GM10266 (cell line): ENCODE data around the gene CLCA2.

ENCODE experiments used
- DNase-seq: peaks from one replicate; pipeline ENCODE4 v3.0.0; 2012; ENCODE audit errors: extremely low spot score
- CTCF ChIP-seq: IDR thresholded peaks from 2 replicates; pipeline ENCODE4 v1.5.1; 2012; ENCODE audit warnings: mild to moderate bottlenecking, low read depth; ENCODE audit not compliant: control insufficient read depth, insufficient read depth; ENCODE audit errors: missing control alignments

CLCA2 gene

GRCh38 chr1:86409416-86410021 lies 14.5 kb upstream of the CLCA2 start:
- no peak for TF ChIP-seq CTCF
- no peak for DNase-seq

- TF ChIP-seq CTCF, result no peak
- no peak for DNase-seq
Observed at GRCh38 chr1:86410879-86411278, 13.1 kb upstream of the CLCA2 start.

GRCh38 chr1:86416343-86416742 lies 7.6 kb upstream of the CLCA2 start:
- no peak for TF ChIP-seq CTCF
- DNase-seq, result no peak

- peak; percentile 55 for DNase-seq
Observed at GRCh38 chr1:86419277-86419903, 4.6 kb upstream of the CLCA2 start.

GRCh38 chr1:86421601-86422280 lies 2.2 kb upstream of the CLCA2 start:
- no peak for DNase-seq
- no peak for TF ChIP-seq CTCF

More at GRCh38 chr1:86419277-86419903, 4.6 kb upstream of the CLCA2 start:
- peak; percentile 72 for TF ChIP-seq CTCF

GRCh38 chr1:86423473-86423872 lies 498 bp upstream of the CLCA2 start:
- no peak for DNase-seq
- TF ChIP-seq CTCF, result no peak
